DMS 273 (cell line): ENCODE results near the gene MACF1.

Experiments used
- DNase-seq: peaks from one replicate; lab custom pipeline; 2025; ENCODE audit not compliant: unreplicated experiment; lab: John Stamatoyannopoulos, UW

MACF1 gene

GRCh38 chr1:39174390-39175081 is 30.0 kb upstream of the MACF1 start:
- no peak for DNase-seq

- DNase-seq: no peak
These were observed 26.8 kb upstream of the MACF1 start for GRCh38 chr1:39177706-39178105.

- DNase-seq: no peak
These were observed 25.7 kb upstream of the MACF1 start for GRCh38 chr1:39178541-39179431.

GRCh38 chr1:39181311-39181710 is 23.2 kb upstream of the MACF1 start:
- DNase-seq: no peak

GRCh38 chr1:39182804-39183203 is 21.7 kb upstream of the MACF1 start:
- DNase-seq: no peak

- DNase-seq: peak; percentile 100
These were observed 20.8 kb upstream of the MACF1 start for GRCh38 chr1:39183503-39184353.

- DNase-seq: no peak
These were observed 20.1 kb upstream of the MACF1 start for GRCh38 chr1:39184354-39184818.

GRCh38 chr1:39187275-39188046 is 17.0 kb upstream of the MACF1 start:
- DNase-seq: no peak

- DNase-seq: no peak
These were observed 14.9 kb upstream of the MACF1 start for GRCh38 chr1:39189592-39190041.

GRCh38 chr1:39190096-39190495 is 14.4 kb upstream of the MACF1 start:
- no peak for DNase-seq

GRCh38 chr1:39194398-39195051 is 10.0 kb upstream of the MACF1 start:
- DNase-seq: no peak

- no peak for DNase-seq
These were observed 9.1 kb upstream of the MACF1 start for GRCh38 chr1:39195166-39196111.

GRCh38 chr1:39196244-39197215 is 8.0 kb upstream of the MACF1 start:
- DNase-seq: no peak

GRCh38 chr1:39199593-39199992 is 4.9 kb upstream of the MACF1 start:
- DNase-seq: no peak

GRCh38 chr1:39205102-39205780 is 746 bp downstream of the MACF1 start:
- DNase-seq: no peak

GRCh38 chr1:39205781-39206464 is 1.4 kb downstream of the MACF1 start:
- no peak for DNase-seq
